ENCODE results near the gene TMOD1. TPM values are rescaled to one million over a fixed set of nuclear protein-coding genes. Genes with fewer than 3 reads are reported as not detected.
A peak's percentile ranks its signal among the peaks of the same experiment; 100 is the strongest.
"Not testable (repeated sequence)": the region's sequence is repeated elsewhere in the genome, so short reads cannot be mapped to it uniquely, and the experiment has no call there.

TMOD1 gene
- polyA plus RNA-seq (2013), result 9.5 TPM

GRCh38 chr9:97501177-97501971 is at the start of gene TMOD1:
Gene TMOD1, plus strand, starts transcription at chr9:97501666. Its CDS starts 22,523 bp downstream, at chr9:97524189.
- ChIA-PET POLR2A (interaction anchor here (1.0 to 1.5 kb wide), 2 partner anchors 16 to 97 kb away, joined by 3 read pairs; no protein-coding TSS in a partner anchor), CTCF (interaction anchor here (0.9 to 4.1 kb wide), 12 partner anchors 10 to 113 kb away, joined by 3 to 29 read pairs (median 4); partner anchors contain the start of gene TDRD7)
- Histone ChIP-seq H3K9me3 (ENCODE audit: control extremely low read depth in 1 of 5, control insufficient read depth in 4 of 5, insufficient read depth in 2 of 5, low read depth in 1 of 5, low read length in 4 of 5) (no peaks in the 10 kb centered on the region), H3K4me3 (ENCODE audit: control insufficient read depth in 1 of 7, extremely low read depth in 1 of 7, insufficient read depth in 4 of 7, low read depth in 2 of 7, low read length in 6 of 7) (peak within 1 kb of the TSS; percentile 58 to 78 (median 67)), H3K4me1 (ENCODE audit: control extremely low read depth in 1 of 4, control insufficient read depth in 4 of 4, insufficient read depth in 4 of 4, low read length in 3 of 4) (peaks cover 0 to 20% (median 18%) of the 10 kb centered on the region in 4 experiments), H3K27me3 (replicated peaks in 2 of 5; ENCODE audit: control insufficient read depth in 4 of 5, insufficient read depth in 5 of 5, low read length in 4 of 5) (peaks cover 8 to 53% (median 31%) of the 10 kb centered on the region in 5 experiments), H3K36me3 (ENCODE audit: control insufficient read depth in 4 of 4, insufficient read depth in 4 of 4, low read length in 3 of 4) (peaks cover 0 to 2% (median 0%) of the 10 kb centered on the region in 4 experiments), H3K27ac (ENCODE audit: insufficient read depth in 1 of 2, low read depth in 1 of 2, low read length in 2 of 2, poor library complexity in 1 of 2, severe bottlenecking in 2 of 2) (peak within 1 kb of the TSS in 1 of 2 experiments; percentile 71)
- peak; percentile 51 to 72 (median 55) for DNase-seq
- WGBS (ENCODE audit: insufficient coverage), result under 1% methylated on average over 54 of the region's 87 CpGs

- H3K4me3 ChIP-seq (ENCODE audit: control insufficient read depth in 1 of 7, extremely low read depth in 1 of 7, insufficient read depth in 4 of 7, low read depth in 2 of 7, low read length in 6 of 7); H3K27me3 ChIP-seq (replicated peaks in 2 of 5; ENCODE audit: control insufficient read depth in 4 of 5, insufficient read depth in 5 of 5, low read length in 4 of 5); POLR2A ChIA-PET; H3K9me3 ChIP-seq (ENCODE audit: control extremely low read depth in 1 of 5, control insufficient read depth in 4 of 5, insufficient read depth in 2 of 5, low read depth in 1 of 5, low read length in 4 of 5); H3K4me1 ChIP-seq (ENCODE audit: control extremely low read depth in 1 of 4, control insufficient read depth in 4 of 4, insufficient read depth in 4 of 4, low read length in 3 of 4); H3K27ac ChIP-seq (ENCODE audit: insufficient read depth in 1 of 2, low read depth in 1 of 2, low read length in 2 of 2, poor library complexity in 1 of 2, severe bottlenecking in 2 of 2); H3K36me3 ChIP-seq (ENCODE audit: control insufficient read depth in 4 of 4, insufficient read depth in 4 of 4, low read length in 3 of 4); DNase-seq: not testable (repeated sequence)
- 100% methylated on average over 1 of the region's 3 CpGs for WGBS (ENCODE audit: insufficient coverage)
- CTCF ChIA-PET, result interaction anchor here (1.2 to 4.1 kb wide), 2 partner anchors 14 to 15 kb away, joined by 3 to 18 read pairs; no protein-coding TSS in a partner anchor
Measured at GRCh38 chr9:97453573-97453972, 47.9 kb upstream of the TMOD1 start.

- CTCF ChIA-PET, result interaction anchor here (4.1 kb wide), 1 partner anchor 12 kb away, joined by 18 read pairs; no protein-coding TSS in a partner anchor
- H3K9me3 ChIP-seq (ENCODE audit: control extremely low read depth in 1 of 5, control insufficient read depth in 4 of 5, insufficient read depth in 2 of 5, low read depth in 1 of 5, low read length in 4 of 5); H3K27ac ChIP-seq (ENCODE audit: insufficient read depth in 1 of 2, low read depth in 1 of 2, low read length in 2 of 2, poor library complexity in 1 of 2, severe bottlenecking in 2 of 2); H3K4me3 ChIP-seq (ENCODE audit: control insufficient read depth in 1 of 7, extremely low read depth in 1 of 7, insufficient read depth in 4 of 7, low read depth in 2 of 7, low read length in 6 of 7); DNase-seq; POLR2A ChIA-PET; H3K36me3 ChIP-seq (ENCODE audit: control insufficient read depth in 4 of 4, insufficient read depth in 4 of 4, low read length in 3 of 4); H3K4me1 ChIP-seq (ENCODE audit: control extremely low read depth in 1 of 4, control insufficient read depth in 4 of 4, insufficient read depth in 4 of 4, low read length in 3 of 4); H3K27me3 ChIP-seq (replicated peaks in 2 of 5; ENCODE audit: control insufficient read depth in 4 of 5, insufficient read depth in 5 of 5, low read length in 4 of 5): not testable (repeated sequence)
Measured at GRCh38 chr9:97456841-97457240, 44.6 kb upstream of the TMOD1 start.

- ChIA-PET POLR2A (no interaction called here), CTCF (interaction anchor here (1.6 to 2.3 kb wide), 3 partner anchors 10 to 156 kb away, joined by 3 to 15 read pairs (median 4); no protein-coding TSS in a partner anchor)
- no peak for DNase-seq
- Histone ChIP-seq H3K4me1 (ENCODE audit: control extremely low read depth in 1 of 4, control insufficient read depth in 4 of 4, insufficient read depth in 4 of 4, low read length in 3 of 4) (no peaks in the 10 kb centered on the region), H3K9me3 (ENCODE audit: control extremely low read depth in 1 of 5, control insufficient read depth in 4 of 5, insufficient read depth in 2 of 5, low read depth in 1 of 5, low read length in 4 of 5) (no peaks in the 10 kb centered on the region), H3K4me3 (ENCODE audit: control insufficient read depth in 1 of 7, extremely low read depth in 1 of 7, insufficient read depth in 4 of 7, low read depth in 2 of 7, low read length in 6 of 7) (no peak overlapping the region), H3K27ac (ENCODE audit: insufficient read depth in 1 of 2, low read depth in 1 of 2, low read length in 2 of 2, poor library complexity in 1 of 2, severe bottlenecking in 2 of 2) (no peak overlapping the region), H3K36me3 (ENCODE audit: control insufficient read depth in 4 of 4, insufficient read depth in 4 of 4, low read length in 3 of 4) (peaks cover 0 to 2% (median 0%) of the 10 kb centered on the region in 4 experiments), H3K27me3 (replicated peaks in 2 of 5; ENCODE audit: control insufficient read depth in 4 of 5, insufficient read depth in 5 of 5, low read length in 4 of 5) (no peaks in the 10 kb centered on the region)
Measured at GRCh38 chr9:97459326-97459725, 42.1 kb upstream of the TMOD1 start.

GRCh38 chr9:97462159-97462558 is 39.3 kb upstream of the TMOD1 start:
- Histone ChIP-seq H3K27me3 (replicated peaks in 2 of 5; ENCODE audit: control insufficient read depth in 4 of 5, insufficient read depth in 5 of 5, low read length in 4 of 5) (no peaks in the 10 kb centered on the region), H3K9me3 (ENCODE audit: control extremely low read depth in 1 of 5, control insufficient read depth in 4 of 5, insufficient read depth in 2 of 5, low read depth in 1 of 5, low read length in 4 of 5) (no peaks in the 10 kb centered on the region), H3K4me1 (ENCODE audit: control extremely low read depth in 1 of 4, control insufficient read depth in 4 of 4, insufficient read depth in 4 of 4, low read length in 3 of 4) (no peaks in the 10 kb centered on the region), H3K27ac (ENCODE audit: insufficient read depth in 1 of 2, low read depth in 1 of 2, low read length in 2 of 2, poor library complexity in 1 of 2, severe bottlenecking in 2 of 2) (no peak overlapping the region), H3K36me3 (ENCODE audit: control insufficient read depth in 4 of 4, insufficient read depth in 4 of 4, low read length in 3 of 4) (peaks cover 0 to 4% (median 0%) of the 10 kb centered on the region in 4 experiments), H3K4me3 (ENCODE audit: control insufficient read depth in 1 of 7, extremely low read depth in 1 of 7, insufficient read depth in 4 of 7, low read depth in 2 of 7, low read length in 6 of 7) (no peak overlapping the region)
- ChIA-PET CTCF (interaction anchor here (1.1 to 3.7 kb wide), 5 partner anchors 8 to 154 kb away, joined by 3 to 22 read pairs (median 4); no protein-coding TSS in a partner anchor), POLR2A (no interaction called here)
- no peak for DNase-seq
- WGBS (ENCODE audit: insufficient coverage), result 100% methylated on average over 1 of the region's 3 CpGs

- Histone ChIP-seq H3K36me3 (ENCODE audit: control insufficient read depth in 4 of 4, insufficient read depth in 4 of 4, low read length in 3 of 4) (peaks cover 0 to 4% (median 0%) of the 10 kb centered on the region in 4 experiments), H3K9me3 (ENCODE audit: control extremely low read depth in 1 of 5, control insufficient read depth in 4 of 5, insufficient read depth in 2 of 5, low read depth in 1 of 5, low read length in 4 of 5) (no peaks in the 10 kb centered on the region), H3K27me3 (replicated peaks in 2 of 5; ENCODE audit: control insufficient read depth in 4 of 5, insufficient read depth in 5 of 5, low read length in 4 of 5) (no peaks in the 10 kb centered on the region), H3K4me3 (ENCODE audit: control insufficient read depth in 1 of 7, extremely low read depth in 1 of 7, insufficient read depth in 4 of 7, low read depth in 2 of 7, low read length in 6 of 7) (no peak overlapping the region), H3K4me1 (ENCODE audit: control extremely low read depth in 1 of 4, control insufficient read depth in 4 of 4, insufficient read depth in 4 of 4, low read length in 3 of 4) (no peaks in the 10 kb centered on the region), H3K27ac (ENCODE audit: insufficient read depth in 1 of 2, low read depth in 1 of 2, low read length in 2 of 2, poor library complexity in 1 of 2, severe bottlenecking in 2 of 2) (no peak overlapping the region)
- WGBS (ENCODE audit: insufficient coverage), result no CpG with 5 or more reads among the region's 1 CpG
- DNase-seq, result no peak
- ChIA-PET CTCF (interaction anchor here (1.0 to 3.7 kb wide), 4 partner anchors 11 to 153 kb away, joined by 3 to 22 read pairs (median 6); no protein-coding TSS in a partner anchor), POLR2A (no interaction called here)
Measured at GRCh38 chr9:97462914-97463313, 38.6 kb upstream of the TMOD1 start.

All from common myeloid progenitor, CD34-positive (primary cell).